ENCODE data around the gene MSGN1.
A peak's percentile ranks its signal among the peaks of the same experiment; 100 is the strongest.

MSGN1 gene

DNA sequence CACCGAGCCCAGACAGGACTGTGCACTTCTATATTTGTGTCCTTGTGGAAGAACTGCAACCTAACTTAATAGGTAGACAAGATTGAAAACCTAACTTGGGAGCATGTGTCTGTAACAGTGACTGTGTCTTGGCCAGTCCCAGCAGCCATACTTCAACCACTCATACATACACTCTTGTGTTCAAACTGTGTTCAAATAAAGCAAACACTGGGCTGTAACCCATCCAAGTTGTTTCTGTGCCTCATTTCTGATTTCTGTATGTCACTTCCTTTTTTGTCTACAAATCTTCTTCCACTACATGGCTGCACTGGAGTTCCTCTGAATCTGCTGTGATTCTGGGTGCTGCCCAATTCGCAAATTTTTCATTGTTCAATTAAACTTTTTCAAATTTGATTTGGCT is 31.0 kb downstream of the MSGN1 start:
- no peak for DNase-seq (ENCODE audit: low read depth)

DNA sequence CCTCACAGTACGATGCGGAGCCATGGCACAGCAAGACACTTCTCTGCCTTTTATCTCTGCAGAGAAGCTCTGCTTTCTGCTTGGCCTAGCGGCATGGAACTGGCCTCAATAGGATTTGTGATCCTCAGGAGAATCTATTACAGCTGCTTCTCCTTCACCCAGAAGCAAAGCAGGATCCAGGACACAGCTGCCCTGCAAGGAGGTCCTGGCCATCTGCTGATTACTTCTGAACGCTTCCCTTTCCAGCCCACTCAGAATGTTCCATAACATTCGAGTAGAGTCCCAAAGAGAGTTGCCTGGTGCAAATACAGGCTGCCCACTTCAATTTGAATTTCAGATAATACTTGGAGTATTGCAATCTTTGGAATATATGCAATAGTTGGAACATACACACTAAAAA is 33.0 kb downstream of the MSGN1 start:
- DNase-seq (ENCODE audit: low read depth): no peak

DNA sequence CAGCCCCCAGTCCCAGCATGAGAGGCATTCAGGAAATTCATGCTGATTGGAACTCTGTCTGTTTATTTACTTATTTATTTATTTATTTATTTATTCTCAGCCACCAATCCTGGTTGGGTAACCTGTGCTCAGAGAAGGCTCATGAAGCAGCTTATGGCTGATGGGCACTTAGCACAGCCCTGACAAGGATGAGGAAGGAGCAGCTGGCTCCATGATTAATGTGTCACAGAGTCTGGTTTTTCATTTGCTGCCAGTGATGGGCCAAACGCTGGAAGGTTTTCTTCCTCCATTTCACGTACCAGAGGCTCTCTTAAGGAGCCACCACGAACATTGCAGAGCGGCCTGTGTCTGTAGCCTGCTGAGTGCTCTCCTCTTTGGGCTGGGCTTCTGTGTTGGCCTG is 33.9 kb downstream of the MSGN1 start:
- DNase-seq (ENCODE audit: low read depth): no peak

DNA sequence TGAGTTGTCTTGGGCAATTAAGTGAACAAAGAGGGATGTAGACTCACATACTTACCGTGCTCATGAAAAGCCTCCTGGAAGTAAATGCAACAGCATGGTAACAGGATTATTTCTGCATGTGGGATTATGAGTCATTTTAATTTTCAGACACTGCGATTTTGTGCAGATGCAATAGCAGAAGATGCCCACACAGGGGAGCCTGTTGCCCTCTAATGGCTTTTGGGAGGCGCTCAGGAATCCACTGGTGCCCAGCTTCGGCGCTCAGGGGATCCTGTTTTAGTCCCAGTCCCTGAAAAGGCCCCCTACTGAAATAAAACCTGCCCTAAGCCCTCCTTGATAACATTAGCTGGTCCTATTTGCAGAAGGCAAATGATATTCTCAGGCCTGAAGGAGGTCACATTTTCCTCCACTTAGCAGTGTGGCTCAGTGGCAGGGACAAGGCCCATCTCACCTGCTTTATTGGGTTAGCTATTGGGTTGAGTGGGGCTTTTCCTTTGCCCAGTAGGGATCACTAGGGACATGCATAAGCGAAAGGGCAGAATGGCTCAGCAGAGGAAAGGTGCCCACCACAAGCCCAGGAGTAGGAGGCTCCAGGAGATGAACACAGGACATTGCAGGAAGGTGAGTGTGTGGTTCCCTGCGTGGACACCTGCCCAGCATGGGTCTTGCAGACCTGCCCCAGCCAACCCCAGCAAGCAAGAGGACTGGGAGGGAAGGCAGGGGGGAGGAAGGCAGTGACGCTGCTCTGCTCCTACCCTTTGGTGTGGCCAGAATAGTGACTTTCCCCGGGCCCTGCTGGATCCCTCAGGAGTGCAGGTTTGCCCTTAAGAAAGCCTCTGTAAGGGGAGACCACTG is 35.7 kb downstream of the MSGN1 start:
- DNase-seq (ENCODE audit: low read depth): peak; percentile 27

DNA sequence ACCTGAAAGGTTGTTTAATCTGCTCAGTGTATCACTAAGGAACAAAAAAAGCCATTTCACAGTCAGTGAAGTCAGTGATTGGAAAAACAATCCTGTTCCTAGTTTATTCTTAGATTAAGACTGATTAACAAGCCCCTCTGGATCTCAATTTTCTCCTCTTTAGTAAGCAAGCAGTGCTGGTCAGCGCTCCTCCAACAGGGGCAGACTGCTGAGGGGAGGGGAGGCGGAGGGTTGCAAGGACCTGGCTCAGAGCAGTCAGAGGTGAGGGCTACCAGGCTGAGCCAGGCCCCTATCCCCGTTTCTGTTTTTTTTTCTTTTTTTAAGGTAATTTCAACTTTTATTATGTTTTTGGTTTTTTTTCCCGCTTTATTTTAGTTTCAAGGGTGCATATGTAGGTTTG is 37.5 kb downstream of the MSGN1 start:
- no peak for DNase-seq (ENCODE audit: low read depth)

DNA sequence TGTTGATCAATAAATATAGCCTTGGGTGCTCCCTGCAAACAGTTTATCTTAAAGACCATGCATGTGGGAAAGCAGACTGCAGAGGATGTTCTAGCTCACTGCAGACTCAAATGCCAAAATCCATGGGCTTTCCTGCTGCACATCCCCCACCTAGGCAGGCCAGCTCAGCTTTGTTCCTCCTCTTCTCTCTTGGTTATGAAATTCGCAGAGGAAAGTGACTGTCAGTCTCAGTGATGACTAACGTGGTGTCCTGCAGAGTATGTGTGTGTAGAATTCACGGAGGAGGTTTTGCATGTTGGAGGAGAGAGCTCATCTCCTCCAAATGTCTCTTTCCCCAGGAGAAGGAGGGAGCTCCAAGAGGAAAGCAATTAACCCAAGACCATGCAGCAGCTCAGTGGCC is 40.8 kb downstream of the MSGN1 start:
- DNase-seq (ENCODE audit: low read depth): no peak

DNA sequence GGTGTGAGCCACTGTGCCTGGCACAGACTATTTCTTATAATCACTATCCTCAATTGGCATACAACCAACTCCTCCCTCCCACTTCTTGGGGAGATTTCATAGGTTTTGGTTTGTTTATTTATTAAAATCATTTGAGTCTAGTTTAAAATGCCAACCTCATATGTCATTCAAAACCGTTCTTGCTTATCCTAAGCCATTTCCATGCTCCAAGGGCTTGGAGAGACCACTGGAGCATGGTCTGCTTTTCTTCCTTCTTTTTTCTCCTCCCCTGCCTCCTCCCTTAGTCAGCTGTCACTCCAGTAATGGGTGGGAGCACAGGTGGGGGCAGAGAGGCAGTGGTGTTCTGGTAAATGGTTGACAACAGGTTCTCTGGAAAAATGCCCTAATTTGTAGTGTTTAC is 41.8 kb downstream of the MSGN1 start:
- no peak for DNase-seq (ENCODE audit: low read depth)

GRCh38 chr2:17863539-17863938 is 47.3 kb downstream of the MSGN1 start:
- no peak for DNase-seq (ENCODE audit: low read depth)

DNA sequence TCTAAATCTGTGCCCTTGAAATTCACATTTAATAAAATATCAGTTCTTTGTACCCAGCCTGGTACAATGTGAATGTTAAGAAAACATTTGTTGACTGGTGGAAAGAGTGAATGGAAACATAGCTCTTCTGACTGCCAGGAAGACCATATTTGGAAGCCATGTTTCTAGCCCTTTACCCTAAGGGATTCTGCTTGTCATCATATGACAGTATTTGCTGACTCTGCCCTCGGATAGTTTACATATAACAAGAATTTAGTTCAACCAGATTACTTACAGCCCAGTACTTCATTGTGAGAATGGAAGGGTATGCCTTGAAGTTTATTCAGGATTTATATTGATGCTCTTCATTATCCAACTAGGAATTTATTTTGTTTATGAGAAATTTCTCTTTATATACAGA is 48.4 kb downstream of the MSGN1 start:
- no peak for DNase-seq (ENCODE audit: low read depth)

DNA sequence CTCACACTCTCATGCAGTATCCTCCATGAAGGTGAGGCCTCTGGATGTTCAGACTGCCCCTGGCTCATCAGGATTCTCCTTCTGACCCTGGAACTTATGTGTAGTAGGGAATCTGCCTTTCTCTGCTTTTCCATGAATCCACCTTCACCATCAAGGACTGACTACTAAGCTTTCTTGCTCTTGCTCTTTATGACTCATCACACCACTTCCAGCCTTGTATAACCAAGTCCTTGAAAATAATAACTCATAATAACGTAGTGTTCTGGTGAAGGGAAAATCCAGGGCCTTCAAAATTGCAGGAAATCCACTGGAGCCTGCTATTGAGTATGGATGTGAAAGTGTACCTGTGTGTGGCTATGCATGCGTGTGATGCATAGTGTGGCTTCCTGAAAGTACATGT is 50.9 kb downstream of the MSGN1 start:
- DNase-seq (ENCODE audit: low read depth): no peak
